K562 treated with DMSO at 1 percent for 12 hours (cell line): ENCODE measurements around the gene PPIL4. TPM values are rescaled to one million over a fixed set of nuclear protein-coding genes. Genes with fewer than 3 reads are reported as not detected.

ENCODE experiments used
- total RNA-seq: library from RNA; unstranded; fragments of 300-600 nt; gene quantifications from 2 replicates; pipeline ENCODE4 v1.2.3, GENCODE V29; 2022; ENCODE audit not compliant: insufficient read depth

The PPIL4 gene, protein sequence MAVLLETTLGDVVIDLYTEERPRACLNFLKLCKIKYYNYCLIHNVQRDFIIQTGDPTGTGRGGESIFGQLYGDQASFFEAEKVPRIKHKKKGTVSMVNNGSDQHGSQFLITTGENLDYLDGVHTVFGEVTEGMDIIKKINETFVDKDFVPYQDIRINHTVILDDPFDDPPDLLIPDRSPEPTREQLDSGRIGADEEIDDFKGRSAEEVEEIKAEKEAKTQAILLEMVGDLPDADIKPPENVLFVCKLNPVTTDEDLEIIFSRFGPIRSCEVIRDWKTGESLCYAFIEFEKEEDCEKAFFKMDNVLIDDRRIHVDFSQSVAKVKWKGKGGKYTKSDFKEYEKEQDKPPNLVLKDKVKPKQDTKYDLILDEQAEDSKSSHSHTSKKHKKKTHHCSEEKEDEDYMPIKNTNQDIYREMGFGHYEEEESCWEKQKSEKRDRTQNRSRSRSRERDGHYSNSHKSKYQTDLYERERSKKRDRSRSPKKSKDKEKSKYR
- total RNA-seq = 10.9 and 19.1 TPM in 2 replicates

DNA sequence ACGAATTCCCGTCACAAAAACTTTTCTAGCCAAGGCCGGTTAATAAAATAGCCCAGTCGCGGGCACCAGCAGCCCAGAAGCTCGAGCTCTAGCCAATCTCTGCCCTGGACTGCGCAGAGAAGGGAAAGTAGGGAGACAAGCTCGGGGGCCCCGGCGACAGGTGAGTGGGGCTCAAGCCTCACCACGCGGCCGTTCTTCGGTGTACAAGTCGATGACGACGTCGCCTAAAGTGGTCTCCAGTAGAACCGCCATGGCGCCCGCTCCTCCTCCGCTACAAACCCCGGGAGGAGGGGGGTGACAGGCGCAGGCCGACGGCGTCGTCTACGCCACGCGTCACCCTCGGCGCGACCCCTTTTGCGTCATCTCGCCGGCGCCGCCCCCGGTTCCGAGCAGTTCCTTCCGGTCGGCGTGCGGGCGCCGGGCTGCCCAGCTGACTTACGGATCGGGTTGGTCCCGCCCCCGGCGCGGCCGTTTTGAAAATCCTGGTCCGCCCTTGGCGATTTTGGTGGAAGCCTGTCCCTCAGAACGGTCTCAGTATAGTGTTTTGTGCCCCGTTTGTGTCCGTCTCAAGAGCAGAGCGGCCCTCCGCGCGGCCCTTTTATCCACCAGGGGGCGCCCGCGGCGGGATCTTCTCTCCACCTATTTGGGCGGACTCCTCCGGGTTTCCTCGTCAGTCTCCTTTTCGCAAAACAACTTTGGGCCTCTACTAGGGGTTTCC lies at the start of gene PPIL4:
Gene PPIL4 (minus strand): TSS at position 290 of the 718 bp plus-strand sequence. CDS start 38 bp downstream, at position 252.

DNA sequence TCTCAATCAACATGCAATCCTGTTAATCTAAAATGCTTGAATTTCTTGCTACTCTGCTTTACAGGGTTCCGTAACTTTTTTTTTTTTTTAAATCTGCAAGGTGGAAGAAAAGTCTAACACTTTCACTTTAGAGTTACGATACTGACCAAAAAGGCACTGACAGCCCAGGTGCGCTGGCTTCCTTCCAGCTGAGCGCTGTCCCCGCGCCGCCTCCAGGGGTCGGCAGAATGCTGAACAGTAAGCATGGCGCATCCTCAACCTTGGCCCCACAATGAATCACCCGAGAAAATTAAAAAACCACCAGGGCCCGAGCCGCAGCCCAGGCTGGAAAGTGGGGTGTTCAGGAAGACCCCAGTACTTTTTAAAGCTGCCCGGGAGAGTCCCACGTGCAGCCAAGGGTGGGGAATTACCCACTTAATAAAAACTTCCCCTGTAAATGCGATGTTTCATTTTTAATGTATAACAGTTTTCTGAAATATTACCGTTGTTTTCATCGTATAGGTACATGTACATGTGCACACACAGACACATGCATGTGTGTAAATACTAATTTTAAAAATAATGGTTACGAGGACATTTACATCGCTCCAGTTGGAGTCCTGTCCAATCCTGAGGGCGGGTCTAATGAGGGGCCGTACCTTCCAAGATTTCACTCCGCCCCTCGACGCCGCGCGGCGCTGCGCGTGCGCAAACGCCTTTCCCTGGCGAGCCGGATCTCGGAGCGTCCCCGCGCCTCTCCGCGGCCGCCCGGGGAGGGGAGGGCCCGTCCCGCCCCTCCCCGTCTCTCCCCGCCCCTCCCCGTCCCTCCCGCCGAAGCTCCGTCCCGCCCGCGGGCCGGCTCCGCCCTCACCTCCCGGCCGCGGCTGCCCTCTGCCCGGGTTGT lies 19.9 kb upstream of the PPIL4 start, which contains the start of gene GINM1:
Gene GINM1 (plus strand): TSS at position 849 of the 883 bp plus-strand sequence. CDS start 40 bp downstream, outside the sequence.

DNA sequence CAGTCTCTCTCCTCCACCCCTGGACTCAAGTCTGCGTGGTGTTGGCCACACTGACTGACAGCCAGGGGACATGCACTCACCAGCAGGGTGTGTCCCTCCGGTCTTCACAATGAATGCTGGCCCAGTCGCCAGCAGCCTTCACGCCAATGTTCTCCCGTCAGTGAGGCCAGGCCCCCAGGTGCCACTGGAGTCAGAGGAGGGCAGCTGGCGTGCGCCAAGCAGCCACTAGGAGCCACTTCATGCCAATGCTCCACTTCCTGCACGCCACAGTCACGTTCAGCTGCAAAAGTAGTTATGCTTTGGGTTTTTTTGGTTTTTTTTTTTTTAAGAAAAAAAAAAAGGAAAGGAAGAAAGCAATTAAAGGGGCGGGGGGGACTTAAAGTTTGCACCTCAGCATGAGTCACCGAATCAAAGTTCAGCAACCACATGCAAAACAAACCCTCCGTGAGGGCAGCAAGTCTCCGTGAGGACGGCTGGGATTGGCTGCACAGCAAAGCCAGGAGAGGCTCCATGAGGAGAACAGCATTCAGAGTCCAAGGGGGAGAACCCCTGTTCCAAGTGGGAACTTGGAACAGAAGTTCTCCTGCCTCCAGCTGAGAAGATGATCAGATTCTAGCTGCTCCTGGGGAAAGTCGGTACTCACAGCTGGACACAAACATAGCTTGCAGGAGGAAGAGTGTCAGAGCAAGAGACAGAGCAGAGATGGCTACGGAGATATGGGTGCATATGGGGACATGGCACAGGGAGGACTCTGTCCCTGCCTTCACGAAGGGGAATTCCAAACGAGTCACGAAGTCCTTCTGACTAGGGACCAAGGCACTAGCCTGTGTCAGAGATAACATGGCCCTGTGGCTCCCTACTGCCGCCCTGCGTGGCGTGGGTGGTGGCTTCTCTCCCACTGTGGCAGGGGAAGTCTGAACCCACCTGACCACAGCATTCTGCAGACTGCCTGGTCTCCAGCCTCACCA lies 60.8 kb downstream of the PPIL4 start, which contains the start of gene ZC3H12D:
Gene ZC3H12D (minus strand): TSS at position 282 of the 968 bp plus-strand sequence. CDS start 10,471 bp downstream, outside the sequence.

Other genes starting within 250 kb of the PPIL4 start
- gene TAB2, start 228.3 kb downstream of the PPIL4 start, total RNA-seq = 14.1 and 46.5 TPM in 2 replicates
- gene SUMO4, start 145.8 kb downstream of the PPIL4 start, total RNA-seq = not detected in 2 replicates
- not detected in 2 replicates for gene ZC3H12D, start 61.0 kb downstream of the PPIL4 start, total RNA-seq
- gene GINM1, start 20.3 kb upstream of the PPIL4 start, total RNA-seq = 17.7 and 37.7 TPM in 2 replicates
- 28.8 and 47.9 TPM in 2 replicates for gene KATNA1, start 102.7 kb upstream of the PPIL4 start, total RNA-seq
- 3.4 and 20.9 TPM in 2 replicates for gene LATS1, start 172.1 kb upstream of the PPIL4 start, total RNA-seq
- gene NUP43, start 200.5 kb upstream of the PPIL4 start, total RNA-seq = 18.9 and 43.6 TPM in 2 replicates
- gene PCMT1, start 203.7 kb upstream of the PPIL4 start, total RNA-seq = 315 and 448 TPM in 2 replicates